K562 (cell line): ENCODE data around the gene FOXA3. TPM values are rescaled to one million over a fixed set of nuclear protein-coding genes. Genes with fewer than 3 reads are reported as not detected.

Experiments used
- ATF1 ChIP-seq, 2 experiments: fragments of 450-650 bp in 1 of 2; IDR thresholded peaks; 2 replicates each; pipeline ENCODE4 v1.6.1; 2016; ENCODE audit warnings: missing compliant biosample characterization in 1 of 2, missing genetic modification characterization in 1 of 2
- CEBPB ChIP-seq: fragments of 450-650 bp; IDR thresholded peaks from 2 replicates; pipeline ENCODE4 v1.6.1; 2016; ENCODE audit warnings: missing genetic modification characterization, missing compliant biosample characterization
- CREBBP ChIP-seq: IDR thresholded peaks from one replicate; pipeline ENCODE4 v1.6.1; 2012; ENCODE audit warnings: low read depth, mild to moderate bottlenecking, control low read depth, inconsistent platforms, low read length
- GATAD2A ChIP-seq: fragments of 450-650 bp; IDR thresholded peaks from 2 replicates; pipeline ENCODE4 v1.6.1; 2017
- HNRNPLL ChIP-seq: fragments of 200-400 bp; formaldehyde crosslinking; IDR thresholded peaks from 2 replicates; pipeline ENCODE4 v1.6.1; 2017; ENCODE audit warnings: low read length, low read depth, mild to moderate bottlenecking; ENCODE audit not compliant: poor library complexity, severe bottlenecking
- MCM2 ChIP-seq: fragments of 450-650 bp; IDR thresholded peaks from 2 replicates; pipeline ENCODE4 v1.6.1; 2017; ENCODE audit warnings: low read depth, mild to moderate bottlenecking
- MYNN ChIP-seq, 2 experiments: sonication (generic); formaldehyde crosslinking in 1 of 2; IDR thresholded peaks; 2 replicates each; pipeline versions ENCODE4 v1.5.0 to v1.6.1; 2016 to 2020; ENCODE audit warnings: antibody characterized with exemption in 1 of 2, missing genetic modification reagents in 1 of 2
- PCBP1 ChIP-seq: fragments of 200-400 bp; formaldehyde crosslinking; IDR thresholded peaks from 2 replicates; pipeline ENCODE4 v1.6.1; 2018; ENCODE audit warnings: mild to moderate bottlenecking, low read depth, low read length; ENCODE audit not compliant: poor library complexity, severe bottlenecking
- PHF20 ChIP-seq: fragments of 450-650 bp; IDR thresholded peaks from 2 replicates; pipeline ENCODE4 v1.6.1; 2018; ENCODE audit not compliant: partially characterized antibody
- POLR2B ChIP-seq: fragments of 450-650 bp; IDR thresholded peaks from 2 replicates; pipeline ENCODE4 v1.6.1; 2018; ENCODE audit warnings: low read depth; ENCODE audit not compliant: partially characterized antibody
- RFX1 ChIP-seq: fragments of 450-650 bp; IDR thresholded peaks from 2 replicates; pipeline ENCODE4 v1.6.1; 2016; ENCODE audit warnings: mild to moderate bottlenecking, moderate library complexity
- SIX5 ChIP-seq, 2 experiments: IDR thresholded peaks; 2 replicates each; pipeline ENCODE4 v1.6.1; 2011; ENCODE audit warnings: low read length in 2 of 2, borderline replicate concordance in 1 of 2, low read depth in 1 of 2, mild to moderate bottlenecking in 1 of 2, moderate library complexity in 1 of 2; ENCODE audit not compliant: insufficient read depth in 1 of 2
- SMARCA4 ChIP-seq: fragments of 450-650 bp; IDR thresholded peaks from 2 replicates; pipeline ENCODE4 v1.6.1; 2016
- ZNF175 ChIP-seq: fragments of 200-800 bp; sonication (Bioruptor generic); IDR thresholded peaks from 2 replicates; pipeline ENCODE4 v1.6.1; 2016; ENCODE audit warnings: low read depth, mild to moderate bottlenecking, missing genetic modification characterization, missing compliant biosample characterization
- ZNF232 ChIP-seq: sonication (generic); formaldehyde crosslinking; IDR thresholded peaks from 2 replicates; pipeline ENCODE4 v1.8.0; 2022; ENCODE audit warnings: mild to moderate bottlenecking, missing genetic modification reagents
- polyA plus RNA-seq, 8 experiments: library from polyadenylated mRNA; depleted of rRNA in 4 of 8; stranded (reverse) in 5 of 8; unstranded in 3 of 8; fragments of >200 nt; fragmentation: Nextera tagmentation in 2 of 8; fragmentation: Illumina TruSeq in 1 of 8; extraction: Ambion mirVana in 2 of 8; extraction: Trizol in 1 of 8; gene quantifications; 2 replicates each; pipeline versions ENCODE4 v1.2.1 to v1.2.3, GENCODE V29; 2011 to 2014; ENCODE audit warnings: inconsistent platforms in 1 of 8, missing spikeins in 1 of 8
- total RNA-seq, 7 experiments: library from RNA; depleted of rRNA in 6 of 7; stranded (reverse); fragments of >200 nt in 6 of 7; fragmentation: Illumina TruSeq in 2 of 7; extraction: Trizol in 2 of 7; gene quantifications; 2 replicates each; pipeline versions ENCODE4 v1.2.1 to v1.2.3, GENCODE V29; 2011 to 2021; ENCODE audit warnings: low replicate concordance in 1 of 7
- TF ChIP-seq, protein P1 (sequence below), 2 experiments: IDR thresholded peaks; 2 replicates each; pipeline ENCODE4 v1.6.1; 2011; ENCODE audit warnings: borderline replicate concordance in 1 of 2, control low read depth in 1 of 2, low read depth in 1 of 2, low read length in 1 of 2, mild to moderate bottlenecking in 1 of 2, mixed read lengths in 1 of 2, moderate library complexity in 1 of 2; ENCODE audit not compliant: insufficient read depth in 1 of 2, insufficient read length in 1 of 2, poor library complexity in 1 of 2, severe bottlenecking in 1 of 2; ENCODE audit errors: extremely low read depth in 1 of 2
- TF ChIP-seq, protein P2 (sequence below): fragments of 250-450 bp; sonication (Bioruptor Pico); IDR thresholded peaks from 2 replicates; pipeline ENCODE4 v1.4.0; 2020; ENCODE audit warnings: borderline replicate concordance
- TF ChIP-seq, protein P3 (sequence below): fragments of 450-650 bp; formaldehyde crosslinking; IDR thresholded peaks from 2 replicates; pipeline ENCODE4 v1.4.0; 2022; ENCODE audit warnings: missing genetic modification characterization
- TF ChIP-seq, protein P4 (sequence below): sonication (generic); formaldehyde crosslinking; IDR thresholded peaks from 2 replicates; pipeline ENCODE4 v1.9.0; 2022; ENCODE audit warnings: mild to moderate bottlenecking, missing genetic modification reagents
- TF ChIP-seq, protein P5 (sequence below): fragments of 250-450 bp; sonication (Bioruptor Pico); IDR thresholded peaks from 2 replicates; pipeline ENCODE4 v1.8.0; 2022; ENCODE audit warnings: inconsistent platforms

FOXA3 gene
- total and polyA plus RNA-seq, 9 of the 15 experiments (the other 6 are each of a cell fraction or from before 2014, with no cell fraction given): 1.3 to 15.5 (median 4.7) TPM

DNA sequence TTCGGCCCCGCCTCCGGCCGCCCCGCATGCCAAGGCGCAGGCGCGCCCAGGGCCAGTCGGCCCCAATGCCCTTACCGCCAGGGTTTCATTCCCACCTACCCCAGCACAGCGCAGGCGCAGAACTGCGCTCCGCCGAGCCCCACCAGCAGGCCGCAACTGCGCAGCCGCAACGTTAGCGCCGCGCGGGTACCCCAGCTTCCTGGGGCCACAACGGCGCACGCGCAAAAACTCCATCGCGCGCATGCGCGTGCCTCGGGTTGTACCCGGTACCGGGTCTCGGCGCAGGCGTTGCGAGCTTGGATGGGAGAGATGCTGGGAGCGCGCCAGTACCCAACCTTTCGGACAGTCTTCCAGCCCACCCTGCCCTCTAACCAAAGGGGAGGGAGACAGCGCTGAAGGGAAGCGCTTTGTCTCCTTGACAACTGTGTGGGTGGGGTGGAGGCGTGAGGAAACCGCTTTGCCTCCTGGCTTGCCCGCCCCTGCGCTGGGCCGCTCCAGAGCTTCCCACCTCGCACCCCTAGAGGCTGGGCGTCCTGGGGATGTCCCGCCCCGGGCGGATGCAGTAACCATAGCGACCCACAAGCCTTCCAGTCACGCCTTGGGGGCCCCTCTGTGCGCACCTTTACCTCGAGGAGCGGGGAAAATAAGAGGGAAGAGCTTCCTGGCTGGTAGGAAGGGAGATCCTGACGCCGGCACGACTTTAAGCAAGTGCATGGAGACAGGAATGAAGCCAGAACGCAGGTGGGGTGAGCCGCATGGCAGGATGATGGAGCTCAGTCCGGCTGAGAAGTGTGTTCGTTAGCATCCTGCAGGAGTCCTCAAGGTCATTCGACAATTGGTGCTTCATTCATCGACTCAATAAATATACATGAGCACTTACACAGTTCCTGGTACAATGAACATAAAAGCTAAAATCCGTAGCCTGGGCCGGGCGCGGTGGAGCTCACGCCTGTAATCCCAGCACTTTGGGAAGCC, 38.8 kb downstream of the FOXA3 start (continued):
- TF ChIP-seq, protein P1, sequence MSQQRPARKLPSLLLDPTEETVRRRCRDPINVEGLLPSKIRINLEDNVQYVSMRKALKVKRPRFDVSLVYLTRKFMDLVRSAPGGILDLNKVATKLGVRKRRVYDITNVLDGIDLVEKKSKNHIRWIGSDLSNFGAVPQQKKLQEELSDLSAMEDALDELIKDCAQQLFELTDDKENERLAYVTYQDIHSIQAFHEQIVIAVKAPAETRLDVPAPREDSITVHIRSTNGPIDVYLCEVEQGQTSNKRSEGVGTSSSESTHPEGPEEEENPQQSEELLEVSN (IDR thresholded peaks at IDR 0.05; ENCODE audit: borderline replicate concordance in 1 of 2, extremely low read depth in 1 of 2, insufficient read depth in 1 of 2, insufficient read length in 1 of 2, low read depth in 1 of 2, low read length in 1 of 2, poor library complexity in 1 of 2, severe bottlenecking in 1 of 2): peak; percentile 46 to 56
- TF ChIP-seq CEBPB (tag) (no peak), ZNF175 (CRISPR knock-in tag) (no peak), SIX5 (IDR thresholded peaks at IDR 0.05; ENCODE audit: borderline replicate concordance in 1 of 2, insufficient read depth in 1 of 2, low read depth in 1 of 2, low read length in 2 of 2) (no peak), ZNF232 (CRISPR knock-in tag) (no peak), POLR2B (peak; percentile 96), GATAD2A (no peak), RFX1 (peak; percentile 95), HNRNPLL (peak; percentile 70), ATF1 (CRISPR knock-in tag; IDR thresholded peaks at IDR 0.05) (no peak), ATF1 (tag; IDR thresholded peaks at IDR 0.05) (no peak), CREBBP (no peak), MYNN (IDR thresholded peaks at IDR 0.05) (0 out of 2 replicates have a peak, but pooled peaks have one; percentile 14), MYNN (CRISPR knock-in tag; IDR thresholded peaks at IDR 0.05) (no peak), PCBP1 (no peak), MCM2 (no peak), SMARCA4 (no peak), PHF20 (peak; percentile 59)
- TF ChIP-seq, protein P2, sequence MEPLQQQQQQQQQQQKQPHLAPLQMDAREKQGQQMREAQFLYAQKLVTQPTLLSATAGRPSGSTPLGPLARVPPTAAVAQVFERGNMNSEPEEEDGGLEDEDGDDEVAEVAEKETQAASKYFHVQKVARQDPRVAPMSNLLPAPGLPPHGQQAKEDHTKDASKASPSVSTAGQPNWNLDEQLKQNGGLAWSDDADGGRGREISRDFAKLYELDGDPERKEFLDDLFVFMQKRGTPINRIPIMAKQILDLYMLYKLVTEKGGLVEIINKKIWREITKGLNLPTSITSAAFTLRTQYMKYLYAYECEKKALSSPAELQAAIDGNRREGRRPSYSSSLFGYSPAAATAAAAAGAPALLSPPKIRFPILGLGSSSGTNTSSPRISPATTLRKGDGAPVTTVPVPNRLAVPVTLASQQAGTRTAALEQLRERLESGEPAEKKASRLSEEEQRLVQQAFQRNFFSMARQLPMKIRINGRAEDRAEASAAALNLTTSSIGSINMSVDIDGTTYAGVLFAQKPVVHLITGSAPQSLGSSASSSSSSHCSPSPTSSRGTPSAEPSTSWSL (CRISPR knock-in tag): 0 out of 2 replicates have a peak, but pooled peaks have one; percentile 73
- TF ChIP-seq, protein P3, sequence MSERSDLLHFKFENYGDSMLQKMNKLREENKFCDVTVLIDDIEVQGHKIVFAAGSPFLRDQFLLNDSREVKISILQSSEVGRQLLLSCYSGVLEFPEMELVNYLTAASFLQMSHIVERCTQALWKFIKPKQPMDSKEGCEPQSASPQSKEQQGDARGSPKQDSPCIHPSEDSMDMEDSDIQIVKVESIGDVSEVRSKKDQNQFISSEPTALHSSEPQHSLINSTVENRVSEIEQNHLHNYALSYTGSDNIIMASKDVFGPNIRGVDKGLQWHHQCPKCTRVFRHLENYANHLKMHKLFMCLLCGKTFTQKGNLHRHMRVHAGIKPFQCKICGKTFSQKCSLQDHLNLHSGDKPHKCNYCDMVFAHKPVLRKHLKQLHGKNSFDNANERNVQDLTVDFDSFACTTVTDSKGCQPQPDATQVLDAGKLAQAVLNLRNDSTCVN (CRISPR knock-in tag): no peak
- TF ChIP-seq, protein P4, sequence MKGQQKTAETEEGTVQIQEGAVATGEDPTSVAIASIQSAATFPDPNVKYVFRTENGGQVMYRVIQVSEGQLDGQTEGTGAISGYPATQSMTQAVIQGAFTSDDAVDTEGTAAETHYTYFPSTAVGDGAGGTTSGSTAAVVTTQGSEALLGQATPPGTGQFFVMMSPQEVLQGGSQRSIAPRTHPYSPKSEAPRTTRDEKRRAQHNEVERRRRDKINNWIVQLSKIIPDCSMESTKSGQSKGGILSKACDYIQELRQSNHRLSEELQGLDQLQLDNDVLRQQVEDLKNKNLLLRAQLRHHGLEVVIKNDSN (CRISPR knock-in tag): peak; percentile 10; the same call in 1 of the 2 replicates
- TF ChIP-seq, protein P5, sequence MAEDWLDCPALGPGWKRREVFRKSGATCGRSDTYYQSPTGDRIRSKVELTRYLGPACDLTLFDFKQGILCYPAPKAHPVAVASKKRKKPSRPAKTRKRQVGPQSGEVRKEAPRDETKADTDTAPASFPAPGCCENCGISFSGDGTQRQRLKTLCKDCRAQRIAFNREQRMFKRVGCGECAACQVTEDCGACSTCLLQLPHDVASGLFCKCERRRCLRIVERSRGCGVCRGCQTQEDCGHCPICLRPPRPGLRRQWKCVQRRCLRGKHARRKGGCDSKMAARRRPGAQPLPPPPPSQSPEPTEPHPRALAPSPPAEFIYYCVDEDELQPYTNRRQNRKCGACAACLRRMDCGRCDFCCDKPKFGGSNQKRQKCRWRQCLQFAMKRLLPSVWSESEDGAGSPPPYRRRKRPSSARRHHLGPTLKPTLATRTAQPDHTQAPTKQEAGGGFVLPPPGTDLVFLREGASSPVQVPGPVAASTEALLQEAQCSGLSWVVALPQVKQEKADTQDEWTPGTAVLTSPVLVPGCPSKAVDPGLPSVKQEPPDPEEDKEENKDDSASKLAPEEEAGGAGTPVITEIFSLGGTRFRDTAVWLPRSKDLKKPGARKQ (CRISPR knock-in tag): no peak
